Coronary artery (tissue), 2 donors: ENCODE measurements around the gene TMEM59L.
A peak's percentile ranks its signal among the peaks of the same experiment; 100 is the strongest.
"Not testable (repeated sequence)": the region's sequence is repeated elsewhere in the genome, so short reads cannot be mapped to it uniquely, and the experiment has no call there.

ENCODE experiments used
- DNase-seq: peaks from one replicate; pipeline ENCODE4 v3.0.0-alpha.2; 2017; ENCODE audit warnings: low spot score
- H3K27ac ChIP-seq, 2 donors: fragments of 200-600 bp; sonication (generic); one replicate each; pipeline ENCODE4 v1.5.1; 2016 to 2019
- H3K4me3 ChIP-seq: fragments of 200-600 bp; sonication (generic); 2 replicates; pipeline ENCODE4 v1.5.1; 2016; ENCODE audit warnings: mild to moderate bottlenecking, moderate library complexity
- CTCF ChIP-seq: fragments of 200-600 bp; sonication (generic); IDR thresholded peaks from one replicate; pipeline ENCODE4 v1.5.1; 2019; ENCODE audit warnings: antibody characterized with exemption

The TMEM59L gene

GRCh38 chr19:18594824-18595373 lies 17.8 kb upstream of the TMEM59L start:
- DNase-seq = no peak
- Histone ChIP-seq H3K27ac (peak overlapping the region; percentile 42 to 77), H3K4me3 (peak overlapping the region; percentile 69)
- TF ChIP-seq CTCF = no peak

GRCh38 chr19:18595475-18595874 lies 17.2 kb upstream of the TMEM59L start:
- no peak for TF ChIP-seq CTCF
- no peak overlapping the region for H3K27ac ChIP-seq

GRCh38 chr19:18596752-18597157 lies 15.9 kb upstream of the TMEM59L start:
- no peak for TF ChIP-seq CTCF
- no peak for DNase-seq
- Histone ChIP-seq H3K4me3 (peak overlapping the region; percentile 16), H3K27ac (no peak overlapping the region)

More at GRCh38 chr19:18595475-18595874, 17.2 kb upstream of the TMEM59L start:
- DNase-seq = no peak
- no peak overlapping the region for H3K4me3 ChIP-seq

- no peak for TF ChIP-seq CTCF
- Histone ChIP-seq H3K4me3 (no peak overlapping the region), H3K27ac (no peak overlapping the region)
- no peak for DNase-seq
Observed at GRCh38 chr19:18597809-18598660, 14.6 kb upstream of the TMEM59L start.

- no peak overlapping the region for H3K4me3 ChIP-seq
- DNase-seq = no peak
- no peak for TF ChIP-seq CTCF
- no peak overlapping the region for H3K27ac ChIP-seq
Observed at GRCh38 chr19:18599485-18599884, 13.2 kb upstream of the TMEM59L start.

- H3K4me3 ChIP-seq, H3K27ac ChIP-seq, DNase-seq: not testable (repeated sequence)
Observed at GRCh38 chr19:18600692-18601397, 11.8 kb upstream of the TMEM59L start.

- TF ChIP-seq CTCF = no peak
- DNase-seq = no peak
- no peak overlapping the region for H3K27ac ChIP-seq
- H3K4me3 ChIP-seq = no peak overlapping the region
Observed at GRCh38 chr19:18601875-18602274, 10.8 kb upstream of the TMEM59L start.
